ENCODE data around the gene DCAF17. TPM values are rescaled to one million over a fixed set of nuclear protein-coding genes. Genes with fewer than 3 reads are reported as not detected.

The DCAF17 gene
- polyA plus RNA-seq, 1 experiment: 7.5 TPM

DNA sequence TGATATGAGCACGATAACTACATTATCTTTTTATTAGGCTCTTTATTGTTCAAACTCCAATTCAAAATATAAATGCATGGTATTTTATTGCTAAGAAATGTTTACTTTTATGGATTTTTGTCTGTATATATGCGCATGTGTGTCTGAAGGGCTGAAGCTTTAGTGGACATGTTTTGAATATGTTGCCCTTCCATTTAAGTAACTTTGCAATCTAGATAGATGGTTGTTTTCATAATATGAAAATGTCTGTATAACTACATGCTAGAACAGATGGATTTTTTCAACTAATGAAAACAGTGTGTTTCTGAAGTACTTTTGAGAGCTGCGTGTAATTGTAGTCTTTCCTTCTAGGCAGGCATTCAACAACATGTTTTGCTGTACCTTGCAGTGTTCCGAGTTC is 18.7 kb downstream of the DCAF17 start:
- H3K27me3 ChIP-seq (ENCODE audit: control insufficient read depth, insufficient read depth, low read length): no peaks in the 10 kb centered on the region
- no peak overlapping the region for H3K4me3 ChIP-seq (ENCODE audit: low read depth, low read length)
- no peak for DNase-seq (ENCODE audit: low read depth)
- peaks cover 2% of the 10 kb centered on the region for H3K36me3 ChIP-seq (ENCODE audit: control insufficient read depth, insufficient read depth, low read length)
- ChIA-PET CTCF (no interaction called here), POLR2A (no interaction called here)
- TF ChIP-seq, protein P1, sequence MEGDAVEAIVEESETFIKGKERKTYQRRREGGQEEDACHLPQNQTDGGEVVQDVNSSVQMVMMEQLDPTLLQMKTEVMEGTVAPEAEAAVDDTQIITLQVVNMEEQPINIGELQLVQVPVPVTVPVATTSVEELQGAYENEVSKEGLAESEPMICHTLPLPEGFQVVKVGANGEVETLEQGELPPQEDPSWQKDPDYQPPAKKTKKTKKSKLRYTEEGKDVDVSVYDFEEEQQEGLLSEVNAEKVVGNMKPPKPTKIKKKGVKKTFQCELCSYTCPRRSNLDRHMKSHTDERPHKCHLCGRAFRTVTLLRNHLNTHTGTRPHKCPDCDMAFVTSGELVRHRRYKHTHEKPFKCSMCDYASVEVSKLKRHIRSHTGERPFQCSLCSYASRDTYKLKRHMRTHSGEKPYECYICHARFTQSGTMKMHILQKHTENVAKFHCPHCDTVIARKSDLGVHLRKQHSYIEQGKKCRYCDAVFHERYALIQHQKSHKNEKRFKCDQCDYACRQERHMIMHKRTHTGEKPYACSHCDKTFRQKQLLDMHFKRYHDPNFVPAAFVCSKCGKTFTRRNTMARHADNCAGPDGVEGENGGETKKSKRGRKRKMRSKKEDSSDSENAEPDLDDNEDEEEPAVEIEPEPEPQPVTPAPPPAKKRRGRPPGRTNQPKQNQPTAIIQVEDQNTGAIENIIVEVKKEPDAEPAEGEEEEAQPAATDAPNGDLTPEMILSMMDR (IDR thresholded peaks at IDR 0.05; ENCODE audit: insufficient read depth, low read depth, low read length): no peak

GRCh38 chr2:171459498-171459897 is 25.5 kb downstream of the DCAF17 start:
- TF ChIP-seq, protein P1 (IDR thresholded peaks at IDR 0.05; ENCODE audit: insufficient read depth, low read depth, low read length): no peak
- Histone ChIP-seq H3K36me3 (ENCODE audit: control insufficient read depth, insufficient read depth, low read length) (no peaks in the 10 kb centered on the region; the same call in 1 of the 2 replicates), H3K27me3 (ENCODE audit: control insufficient read depth, insufficient read depth, low read length) (no peaks in the 10 kb centered on the region), H3K4me3 (ENCODE audit: low read depth, low read length) (no peak overlapping the region)
- ChIA-PET CTCF (no interaction called here), POLR2A (no interaction called here)
- DNase-seq (ENCODE audit: low read depth): no peak

DNA sequence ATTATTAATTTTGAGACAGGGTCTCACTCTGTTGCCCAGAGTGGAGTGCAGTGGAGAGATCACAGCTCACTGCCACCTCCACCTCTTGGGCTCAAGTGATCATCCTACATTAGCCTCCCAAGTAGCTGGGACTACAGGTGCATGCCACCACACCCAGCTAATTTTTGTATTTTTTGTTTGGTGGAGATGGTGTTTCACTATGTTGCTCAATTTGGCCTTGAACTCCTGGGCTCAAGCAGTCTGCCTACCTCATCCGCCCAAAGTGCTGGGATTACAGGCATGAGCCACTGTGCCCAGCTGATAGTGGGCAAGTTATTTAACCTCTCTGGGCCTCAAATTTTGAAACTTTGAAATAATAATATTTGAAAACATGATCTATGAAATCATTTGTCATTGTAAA is 26.5 kb downstream of the DCAF17 start:
- Histone ChIP-seq H3K36me3 (ENCODE audit: control insufficient read depth, insufficient read depth, low read length) (no peaks in the 10 kb centered on the region; the same call in 1 of the 2 replicates), H3K27me3 (ENCODE audit: control insufficient read depth, insufficient read depth, low read length) (no peaks in the 10 kb centered on the region), H3K4me3 (ENCODE audit: low read depth, low read length) (no peak overlapping the region)
- ChIA-PET POLR2A (no interaction called here), CTCF (interaction anchor here (1.0 kb wide), 1 partner anchor 9 kb away, joined by 3 read pairs; no protein-coding TSS in a partner anchor)
- no peak for DNase-seq (ENCODE audit: low read depth)
- TF ChIP-seq, protein P1 (IDR thresholded peaks at IDR 0.05; ENCODE audit: insufficient read depth, low read depth, low read length): no peak

GRCh38 chr2:171469176-171469575 is 35.1 kb downstream of the DCAF17 start:
- TF ChIP-seq, protein P1 (IDR thresholded peaks at IDR 0.05; ENCODE audit: insufficient read depth, low read depth, low read length): no peak
- no peak overlapping the region for H3K4me3 ChIP-seq (ENCODE audit: low read depth, low read length)
- H3K36me3 ChIP-seq (ENCODE audit: control insufficient read depth, insufficient read depth, low read length): peaks cover 3% of the 10 kb centered on the region; the same call in 1 of the 2 replicates
- DNase-seq (ENCODE audit: low read depth): peak; percentile 46
- POLR2A ChIA-PET: no interaction called here
- H3K27me3 ChIP-seq (ENCODE audit: control insufficient read depth, insufficient read depth, low read length): no peaks in the 10 kb centered on the region
- CTCF ChIA-PET: no interaction called here

DNA sequence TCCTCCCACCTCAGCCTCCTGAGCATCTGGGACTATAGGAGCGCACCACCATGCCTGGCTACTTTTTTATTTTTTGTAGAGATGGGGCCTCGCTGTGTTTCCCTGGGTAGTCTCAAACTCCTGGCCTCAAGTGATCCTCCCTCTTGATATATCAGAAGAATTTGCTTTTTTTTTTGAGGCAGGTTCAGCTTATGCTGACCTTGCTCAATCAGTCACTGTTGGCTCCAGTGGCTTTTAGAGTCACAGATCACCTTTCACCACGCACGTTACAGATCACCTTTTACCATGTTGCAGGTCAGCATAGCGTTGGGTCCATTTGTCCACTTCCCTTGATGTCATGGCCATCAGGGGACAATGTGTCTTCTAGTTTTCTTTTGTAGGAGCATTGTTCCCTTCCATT is 36.1 kb downstream of the DCAF17 start:
- Histone ChIP-seq H3K4me3 (ENCODE audit: low read depth, low read length) (no peak overlapping the region), H3K27me3 (ENCODE audit: control insufficient read depth, insufficient read depth, low read length) (no peaks in the 10 kb centered on the region), H3K36me3 (ENCODE audit: control insufficient read depth, insufficient read depth, low read length) (peaks cover 3% of the 10 kb centered on the region)
- no peak for DNase-seq (ENCODE audit: low read depth)
- TF ChIP-seq, protein P1 (IDR thresholded peaks at IDR 0.05; ENCODE audit: insufficient read depth, low read depth, low read length): no peak
- ChIA-PET CTCF (interaction anchor here (0.8 kb wide), 1 partner anchor 22 kb away, joined by 4 read pairs; no protein-coding TSS in a partner anchor), POLR2A (no interaction called here)

All from BJ (cell line).